Neutrophil (primary cell): ENCODE results near the gene TMEM214.

ENCODE experiments used
- H3K27ac ChIP-seq: fragments of 200-600 bp; sonication (generic); 2 replicates; pipeline ENCODE4 v1.5.1; 2016; ENCODE audit warnings: mild to moderate bottlenecking, moderate library complexity
- H3K27me3 ChIP-seq: fragments of 200-600 bp; sonication (generic); 2 replicates; pipeline ENCODE4 v1.6.0; 2016; ENCODE audit warnings: mild to moderate bottlenecking
- H3K36me3 ChIP-seq: fragments of 200-600 bp; sonication (generic); 2 replicates; pipeline ENCODE4 v1.5.1; 2017
- H3K4me1 ChIP-seq, 2 experiments: fragments of 200-600 bp in 1 of 2; sonication (generic) in 1 of 2; 1 replicate in 1 of 2; 2 replicates in 1 of 2; pipeline versions ENCODE4 v1.5.1 to v1.6.1; 2013 to 2016; ENCODE audit warnings: low read depth in 1 of 2, low read length in 1 of 2, mild to moderate bottlenecking in 1 of 2, moderate library complexity in 1 of 2; ENCODE audit not compliant: control insufficient read depth in 1 of 2, insufficient read depth in 1 of 2
- H3K4me3 ChIP-seq, 2 experiments: fragments of 200-600 bp in 1 of 2; sonication (generic) in 1 of 2; 1 replicate in 1 of 2; 2 replicates in 1 of 2; pipeline ENCODE4 v1.5.1; 2013 to 2016; ENCODE audit warnings: low read depth in 1 of 2, low read length in 1 of 2, mild to moderate bottlenecking in 1 of 2, moderate library complexity in 1 of 2
- H3K9me3 ChIP-seq: fragments of 200-600 bp; sonication (generic); 2 replicates; pipeline ENCODE4 v1.5.1; 2016
- CTCF ChIP-seq: fragments of 200-600 bp; sonication (generic); IDR thresholded peaks from 2 replicates; pipeline ENCODE4 v1.5.1; 2016; ENCODE audit warnings: antibody characterized with exemption

Gene TMEM214

GRCh38 chr2:27033253-27033852 lies 588 bp downstream of the TMEM214 start:
- no peaks in the 10 kb centered on the region for H3K27me3 ChIP-seq
- H3K4me3 ChIP-seq: peak overlapping the region; percentile 75 to 83
- peaks cover 37% of the 10 kb centered on the region for H3K36me3 ChIP-seq
- H3K9me3 ChIP-seq: no peaks in the 10 kb centered on the region
- no peak for TF ChIP-seq CTCF
- peaks cover 18 to 19% of the 10 kb centered on the region in 2 experiments for H3K4me1 ChIP-seq
- peak overlapping the region; percentile 56 for H3K27ac ChIP-seq

- TF ChIP-seq CTCF: no peak
- Histone ChIP-seq H3K27me3 (no peaks in the 10 kb centered on the region), H3K36me3 (peaks cover 82% of the 10 kb centered on the region)
These were observed 5.2 kb downstream of the TMEM214 start for GRCh38 chr2:27038012-27038411.

GRCh38 chr2:27038631-27039339 lies 6.0 kb downstream of the TMEM214 start:
- H3K36me3 ChIP-seq: peaks cover 86% of the 10 kb centered on the region
- no peak overlapping the region for H3K4me3 ChIP-seq
- H3K27ac ChIP-seq: no peak overlapping the region
- peaks cover 4 to 6% of the 10 kb centered on the region in 2 experiments for H3K4me1 ChIP-seq
- TF ChIP-seq CTCF: no peak
- H3K27me3 ChIP-seq: no peaks in the 10 kb centered on the region
- H3K9me3 ChIP-seq: no peaks in the 10 kb centered on the region

More at GRCh38 chr2:27038012-27038411, 5.2 kb downstream of the TMEM214 start:
- Histone ChIP-seq H3K4me3 (no peak overlapping the region), H3K4me1 (peaks cover 12 to 14% of the 10 kb centered on the region in 2 experiments), H3K9me3 (no peaks in the 10 kb centered on the region), H3K27ac (no peak overlapping the region)

- no peaks in the 10 kb centered on the region for H3K27me3 ChIP-seq
- no peak overlapping the region for H3K27ac ChIP-seq
- no peak for TF ChIP-seq CTCF
- H3K4me3 ChIP-seq: no peak overlapping the region
- peaks cover 86% of the 10 kb centered on the region for H3K36me3 ChIP-seq
- no peaks in the 10 kb centered on the region for H3K4me1 ChIP-seq
- H3K9me3 ChIP-seq: no peaks in the 10 kb centered on the region
These were observed 6.7 kb downstream of the TMEM214 start for GRCh38 chr2:27039426-27039825.

GRCh38 chr2:27039871-27040270 lies 7.1 kb downstream of the TMEM214 start:
- Histone ChIP-seq H3K27me3 (no peaks in the 10 kb centered on the region), H3K9me3 (no peaks in the 10 kb centered on the region), H3K4me3 (no peak overlapping the region), H3K36me3 (peaks cover 85% of the 10 kb centered on the region), H3K27ac (no peak overlapping the region), H3K4me1 (no peaks in the 10 kb centered on the region)
- TF ChIP-seq CTCF: no peak
